Activated T-cell treated with anti-CD3 and anti-CD28 coated beads, Interleukin-2, amount 50 U/mL, for 72 hours (primary cell): Measurements from ENCODE around the gene XPO5. TPM values are rescaled to one million over a fixed set of nuclear protein-coding genes. Genes with fewer than 3 reads are reported as not detected.
"Not testable (repeated sequence)": the region's sequence is repeated elsewhere in the genome, so short reads cannot be mapped to it uniquely, and the experiment has no call there.

Experiments
- ATAC-seq, 2 donors: fragments of 150-1000 bp; cut with Tn5 transposase; replicated peaks in 1 of 2; 2 replicates each; pipeline ENCODE4 v1.10.0; 2021; ENCODE audit warnings: moderate library complexity in 2 of 2, mild to moderate bottlenecking in 1 of 2
- DNase-seq, 2 donors: peaks; one replicate each; pipeline ENCODE4 v3.0.0; 2021 to 2022; ENCODE audit warnings: mixed read lengths in 1 of 2
- H3K27ac Mint-ChIP-seq: one replicate; pipeline ENCODE4 v1.8.0; 2022; ENCODE audit warnings: mild to moderate bottlenecking, moderate library complexity, mixed read lengths
- H3K27me3 Mint-ChIP-seq: one replicate; pipeline ENCODE4 v1.8.0; 2022; ENCODE audit warnings: low read depth, mixed read lengths
- H3K36me3 Mint-ChIP-seq, 2 donors: one replicate each; pipeline ENCODE4 v1.8.0; 2022; ENCODE audit warnings: mixed read lengths in 2 of 2, mild to moderate bottlenecking in 1 of 2; ENCODE audit not compliant: insufficient read depth in 2 of 2
- H3K4me1 Mint-ChIP-seq: one replicate; pipeline ENCODE4 v1.8.0; 2022; ENCODE audit warnings: low read depth, mixed read lengths
- H3K4me3 Mint-ChIP-seq, 2 donors: one replicate each; pipeline ENCODE4 v1.8.0; 2022; ENCODE audit warnings: mild to moderate bottlenecking in 2 of 2, mixed read lengths in 2 of 2, moderate library complexity in 2 of 2
- H3K9me3 Mint-ChIP-seq, 2 donors: one replicate each; pipeline ENCODE4 v1.8.0; 2022; ENCODE audit warnings: mixed read lengths in 2 of 2
- total RNA-seq, 2 donors: library from RNA; stranded (reverse); gene quantifications; one replicate each; pipeline ENCODE4 v1.2.3, GENCODE V29; 2022

XPO5 gene
- total RNA-seq, 2 donors from 2014 or later, result 104 to 150 TPM

DNA sequence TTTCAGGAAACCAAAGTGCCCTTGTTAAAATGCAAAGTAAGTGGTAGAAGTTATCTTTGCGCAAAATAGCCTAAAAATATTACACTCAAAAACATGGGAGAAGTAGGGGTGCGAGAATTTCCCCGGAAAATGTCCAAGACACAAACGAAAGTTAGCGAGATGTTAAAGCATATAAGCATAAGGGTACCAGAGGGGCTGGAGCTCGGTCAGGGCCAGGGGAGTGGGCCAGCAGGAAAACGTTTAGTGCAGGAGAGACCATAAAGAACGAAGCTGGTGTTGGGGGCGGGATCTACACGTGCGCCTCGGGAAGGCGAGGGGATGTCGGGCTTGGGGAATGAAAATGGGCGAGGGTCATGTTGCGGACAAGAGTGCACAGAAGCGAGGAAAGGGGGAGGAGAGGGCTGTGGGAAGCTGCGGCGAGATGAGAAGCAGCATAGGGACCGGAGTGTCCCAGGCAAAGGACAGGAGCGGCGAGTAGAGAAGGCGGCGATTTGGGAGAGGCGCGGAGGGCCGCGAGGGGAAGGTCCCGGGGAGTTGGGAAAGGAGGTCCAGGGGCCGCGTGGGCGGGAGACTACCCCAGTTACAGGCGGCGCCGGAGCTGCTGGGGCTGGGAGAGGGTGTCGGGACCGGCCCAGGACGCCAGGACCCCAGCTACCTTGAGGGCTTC lies 600 bp downstream of the XPO5 start:
- Mint-ChIP-seq H3K9me3 (no peaks in the 10 kb centered on the region), H3K27ac (peak overlapping the region; percentile 94), H3K4me3 (peak overlapping the region; percentile 99), H3K27me3 (no peaks in the 10 kb centered on the region), H3K36me3 (peaks cover 19 to 41% of the 10 kb centered on the region in 2 donors), H3K4me1 (peaks cover 59% of the 10 kb centered on the region)
- DNase-seq (peak; percentile 56 to 62), ATAC-seq (peak in 1 of 2 donors; percentile 49)

GRCh38 chr6:43572015-43572414 lies 3.8 kb downstream of the XPO5 start:
- H3K4me3 Mint-ChIP-seq, result peak overlapping the region in 1 of 2 donors; percentile 38
- peaks cover 18 to 48% of the 10 kb centered on the region in 2 donors for H3K36me3 Mint-ChIP-seq
- no peaks in the 10 kb centered on the region for H3K27me3 Mint-ChIP-seq
- peak overlapping the region; percentile 95 for H3K27ac Mint-ChIP-seq
- no peaks in the 10 kb centered on the region for H3K9me3 Mint-ChIP-seq
- no peak for ATAC-seq
- peaks cover 34% of the 10 kb centered on the region for H3K4me1 Mint-ChIP-seq
- DNase-seq, result no peak

- DNase-seq (peak; percentile 34 to 44), ATAC-seq (peak; percentile 65 to 75)
- Mint-ChIP-seq H3K27me3 (no peaks in the 10 kb centered on the region), H3K36me3 (peaks cover 18 to 54% of the 10 kb centered on the region in 2 donors), H3K9me3 (no peaks in the 10 kb centered on the region), H3K4me1 (peaks cover 31% of the 10 kb centered on the region), H3K27ac (peak overlapping the region; percentile 95), H3K4me3 (peak overlapping the region; percentile 60 to 72)
These were observed 4.9 kb downstream of the XPO5 start for GRCh38 chr6:43570876-43571441.

- ATAC-seq (no peak), DNase-seq (no peak)
- H3K36me3 Mint-ChIP-seq, result peaks cover 10 to 59% of the 10 kb centered on the region in 2 donors
- peak overlapping the region; percentile 51 for H3K27ac Mint-ChIP-seq
- no peak overlapping the region for H3K4me3 Mint-ChIP-seq
- H3K4me1 Mint-ChIP-seq, result no peaks in the 10 kb centered on the region
- H3K9me3 Mint-ChIP-seq, result no peaks in the 10 kb centered on the region
- no peaks in the 10 kb centered on the region for H3K27me3 Mint-ChIP-seq
These were observed 16.5 kb downstream of the XPO5 start for GRCh38 chr6:43559328-43559727.

- not testable (repeated sequence) for H3K4me1 Mint-ChIP-seq, ATAC-seq, H3K9me3 Mint-ChIP-seq, H3K27me3 Mint-ChIP-seq, H3K4me3 Mint-ChIP-seq, DNase-seq
- peaks cover 12 to 62% of the 10 kb centered on the region in 2 donors for H3K36me3 Mint-ChIP-seq
- H3K27ac Mint-ChIP-seq, result peak overlapping the region; percentile 42
These were observed 18.2 kb downstream of the XPO5 start for GRCh38 chr6:43557620-43558019.

DNA sequence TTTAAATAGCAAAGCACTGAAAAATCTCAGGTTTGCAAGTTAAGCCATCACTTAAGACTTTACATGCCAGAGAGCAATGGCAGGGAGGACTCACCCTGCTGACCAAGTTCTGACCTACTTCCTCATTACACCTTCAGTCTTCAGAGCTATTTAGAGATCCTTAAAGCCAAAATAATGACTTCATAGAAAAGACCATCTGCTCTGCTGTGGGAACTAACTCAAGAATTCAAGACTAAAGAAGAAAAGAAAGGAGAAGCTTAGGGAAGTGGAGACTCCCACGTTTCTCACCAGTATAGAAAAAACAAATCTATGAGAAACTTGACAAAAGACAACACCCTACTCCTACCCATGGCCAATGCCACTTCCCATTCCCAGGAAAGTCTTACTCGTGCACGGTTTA lies 28.6 kb downstream of the XPO5 start:
- no peaks in the 10 kb centered on the region for H3K4me1 Mint-ChIP-seq

DNA sequence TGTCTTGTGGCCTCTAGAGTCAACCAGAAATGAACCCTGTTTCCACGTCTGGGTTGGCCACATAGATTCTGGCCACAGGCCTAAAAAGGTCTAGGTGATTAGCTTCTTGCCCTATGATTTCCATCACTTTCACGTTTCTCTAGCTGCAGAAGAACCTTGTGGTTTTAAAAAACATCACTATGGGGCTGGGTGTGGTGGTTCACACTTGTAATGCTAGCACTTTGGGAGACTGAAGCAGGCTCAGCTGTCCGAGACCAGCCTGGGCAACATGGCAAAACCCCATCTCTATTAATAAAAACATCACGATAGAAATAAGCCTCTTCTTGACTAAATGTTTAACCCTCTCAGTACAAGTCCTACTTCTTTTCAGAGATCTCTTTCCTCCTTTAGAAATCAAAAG lies 31.4 kb downstream of the XPO5 start:
- H3K36me3 Mint-ChIP-seq, result peaks cover 9 to 48% of the 10 kb centered on the region in 2 donors
- no peaks in the 10 kb centered on the region for H3K27me3 Mint-ChIP-seq
- H3K4me3 Mint-ChIP-seq, result no peak overlapping the region
- no peaks in the 10 kb centered on the region for H3K4me1 Mint-ChIP-seq
- ATAC-seq (no peak), DNase-seq (no peak)
- H3K9me3 Mint-ChIP-seq, result no peaks in the 10 kb centered on the region
- H3K27ac Mint-ChIP-seq, result no peak overlapping the region

More for the DNA sequence above, 28.6 kb downstream of the XPO5 start:
- no peak overlapping the region for H3K4me3 Mint-ChIP-seq
- no peak for DNase-seq
- no peak for ATAC-seq
- no peaks in the 10 kb centered on the region for H3K9me3 Mint-ChIP-seq
- H3K27ac Mint-ChIP-seq, result no peak overlapping the region
- no peaks in the 10 kb centered on the region for H3K27me3 Mint-ChIP-seq
- H3K36me3 Mint-ChIP-seq, result peaks cover 12 to 54% of the 10 kb centered on the region in 2 donors

DNA sequence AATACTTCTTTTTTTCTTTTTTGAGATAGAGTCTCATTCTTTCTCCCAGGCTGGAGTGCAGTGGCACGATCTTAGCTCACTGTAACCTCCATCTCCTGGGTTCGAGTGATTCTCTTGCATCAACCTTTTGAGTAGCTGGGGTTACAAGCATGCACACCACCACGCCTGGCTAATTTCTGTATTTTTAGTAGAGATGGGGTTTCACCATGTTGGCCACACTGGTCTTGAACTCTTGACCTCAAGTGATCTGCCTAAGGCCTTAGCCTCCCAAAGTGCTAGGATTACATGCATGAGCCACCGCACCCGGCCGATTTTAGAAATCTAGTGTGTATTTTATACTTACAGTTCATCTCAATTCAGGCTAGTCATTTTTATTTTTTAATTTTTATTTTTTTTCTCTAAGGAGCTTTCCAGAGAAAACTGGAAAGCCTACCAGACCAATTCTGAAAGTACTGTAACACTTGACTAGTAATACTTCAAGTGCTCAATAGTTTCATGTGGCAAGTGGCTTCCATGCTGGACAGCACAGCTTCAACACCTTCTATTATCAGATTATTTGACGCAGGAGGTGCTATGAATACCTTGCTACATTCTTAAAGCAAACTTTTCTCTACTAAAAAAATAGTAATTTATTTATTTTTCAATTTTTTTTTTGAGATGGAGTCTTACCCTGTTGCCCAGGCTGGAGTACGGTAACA lies 33.9 kb downstream of the XPO5 start:
- H3K27me3 Mint-ChIP-seq, result no peaks in the 10 kb centered on the region

DNA sequence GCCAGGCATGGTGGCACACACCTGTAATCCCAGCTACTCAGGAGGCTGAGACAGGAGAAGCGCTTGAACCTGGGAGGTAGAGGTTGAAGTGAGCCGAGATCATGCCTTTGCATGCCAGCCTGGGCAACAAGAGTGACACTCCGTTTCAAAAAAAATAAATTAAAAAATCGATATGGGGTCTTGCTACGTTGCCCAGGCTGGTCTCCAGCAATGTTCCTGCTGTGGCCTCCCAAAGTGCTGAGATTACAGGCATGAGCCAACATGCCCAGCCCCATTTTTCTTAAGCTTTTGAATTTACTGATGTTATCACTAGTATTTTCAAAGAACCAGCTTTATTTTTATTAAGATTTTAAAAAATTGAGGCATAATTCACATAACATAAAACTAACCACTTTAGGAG lies 35.3 kb downstream of the XPO5 start:
- H3K36me3 Mint-ChIP-seq, result peaks cover 9 to 37% of the 10 kb centered on the region in 2 donors
- no peak overlapping the region for H3K27ac Mint-ChIP-seq
- H3K9me3 Mint-ChIP-seq, result no peaks in the 10 kb centered on the region

More for the DNA sequence above, 33.9 kb downstream of the XPO5 start:
- no peak for DNase-seq
- peak overlapping the region; percentile 83 for H3K27ac Mint-ChIP-seq
- no peaks in the 10 kb centered on the region for H3K9me3 Mint-ChIP-seq
- peaks cover 9 to 47% of the 10 kb centered on the region in 2 donors for H3K36me3 Mint-ChIP-seq
- no peak overlapping the region for H3K4me3 Mint-ChIP-seq
- H3K4me1 Mint-ChIP-seq, result no peaks in the 10 kb centered on the region
- no peak for ATAC-seq

GRCh38 chr6:43539409-43539808 lies 36.4 kb downstream of the XPO5 start:
- not testable (repeated sequence) for H3K4me1 Mint-ChIP-seq, DNase-seq, ATAC-seq, H3K4me3 Mint-ChIP-seq, H3K27me3 Mint-ChIP-seq, H3K27ac Mint-ChIP-seq, H3K9me3 Mint-ChIP-seq
- peaks cover 9 to 35% of the 10 kb centered on the region in 2 donors for H3K36me3 Mint-ChIP-seq

More for the DNA sequence above, 35.3 kb downstream of the XPO5 start:
- H3K4me1 Mint-ChIP-seq, result no peaks in the 10 kb centered on the region
- H3K4me3 Mint-ChIP-seq, result no peak overlapping the region
- H3K27me3 Mint-ChIP-seq, result no peaks in the 10 kb centered on the region
- no peak for DNase-seq
- no peak for ATAC-seq

DNA sequence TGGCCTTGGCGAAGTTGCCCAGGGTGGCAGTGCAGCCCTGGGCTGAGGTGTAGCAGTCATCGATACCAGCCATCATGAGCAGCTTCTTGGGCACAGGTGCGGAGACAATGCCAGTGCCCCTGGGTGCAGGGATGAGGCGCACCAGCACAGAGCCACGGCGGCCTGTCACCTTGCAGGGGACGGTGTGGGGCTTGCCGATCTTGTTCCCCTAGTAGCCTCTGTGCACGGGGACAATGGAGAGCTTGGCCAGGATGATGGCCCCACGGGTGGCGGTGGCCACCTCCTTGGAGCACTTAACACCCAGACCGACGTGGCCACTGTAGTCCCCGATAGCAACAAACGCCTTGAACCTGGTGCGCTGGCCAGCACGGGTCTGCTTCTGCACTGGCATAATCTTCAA lies 36.9 kb downstream of the XPO5 start:
- peaks cover 9 to 33% of the 10 kb centered on the region in 2 donors for H3K36me3 Mint-ChIP-seq
- H3K4me3 Mint-ChIP-seq, ATAC-seq, DNase-seq, H3K27ac Mint-ChIP-seq, H3K4me1 Mint-ChIP-seq, H3K9me3 Mint-ChIP-seq, H3K27me3 Mint-ChIP-seq: not testable (repeated sequence)

DNA sequence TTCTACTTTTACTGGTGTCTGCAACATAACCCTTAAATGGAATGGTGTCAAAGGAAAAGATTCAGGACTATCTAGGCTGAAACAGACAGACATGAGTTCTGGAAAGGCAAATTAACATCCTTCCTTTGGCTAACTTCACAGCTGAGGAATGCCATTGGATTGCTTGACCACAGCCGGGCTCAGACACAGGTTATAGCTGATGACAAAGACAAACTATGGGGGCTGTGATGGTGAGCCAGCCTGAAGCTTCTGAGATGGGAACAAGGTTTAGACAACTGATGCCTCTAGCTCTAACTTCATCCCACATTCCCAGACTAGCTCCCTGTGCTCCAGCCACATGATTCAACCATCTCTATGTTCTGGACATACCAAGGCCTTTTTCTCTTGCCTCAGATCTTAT lies 43.6 kb downstream of the XPO5 start:
- Mint-ChIP-seq H3K27me3 (no peaks in the 10 kb centered on the region), H3K4me1 (no peaks in the 10 kb centered on the region), H3K27ac (no peak overlapping the region), H3K36me3 (peaks cover 9 to 38% of the 10 kb centered on the region in 2 donors), H3K9me3 (no peaks in the 10 kb centered on the region), H3K4me3 (no peak overlapping the region)
- DNase-seq (no peak), ATAC-seq (no peak)

GRCh38 chr6:43524483-43524961 lies 51.3 kb downstream of the XPO5 start:
- H3K4me1 Mint-ChIP-seq, result no peaks in the 10 kb centered on the region
- H3K36me3 Mint-ChIP-seq, result peaks cover 14 to 44% of the 10 kb centered on the region in 2 donors
- DNase-seq (no peak), ATAC-seq (no peak)
- H3K4me3 Mint-ChIP-seq, result no peak overlapping the region
- H3K9me3 Mint-ChIP-seq, result no peaks in the 10 kb centered on the region
- H3K27me3 Mint-ChIP-seq, result no peaks in the 10 kb centered on the region
- H3K27ac Mint-ChIP-seq, result no peak overlapping the region
